Body of pancreas (tissue), 4 donors: ENCODE data around the gene SDCBP2.

Experiments
- POLR2A ChIP-seq, 3 donors: fragments of 450-650 bp; IDR thresholded peaks; one replicate each; pipeline ENCODE4 v1.6.1; 2016; ENCODE audit warnings: antibody characterized with exemption in 3 of 3, mild to moderate bottlenecking in 2 of 3
- TF ChIP-seq, protein P1 (sequence below), 7 experiments: fragments of 450-650 bp in 4 of 7; fragments of 200-600 bp in 3 of 7; sonication (generic) in 3 of 7; IDR thresholded peaks; one replicate each; pipeline ENCODE4 v1.5.1; 2016 to 2019; ENCODE audit warnings: antibody characterized with exemption in 7 of 7

DNA sequence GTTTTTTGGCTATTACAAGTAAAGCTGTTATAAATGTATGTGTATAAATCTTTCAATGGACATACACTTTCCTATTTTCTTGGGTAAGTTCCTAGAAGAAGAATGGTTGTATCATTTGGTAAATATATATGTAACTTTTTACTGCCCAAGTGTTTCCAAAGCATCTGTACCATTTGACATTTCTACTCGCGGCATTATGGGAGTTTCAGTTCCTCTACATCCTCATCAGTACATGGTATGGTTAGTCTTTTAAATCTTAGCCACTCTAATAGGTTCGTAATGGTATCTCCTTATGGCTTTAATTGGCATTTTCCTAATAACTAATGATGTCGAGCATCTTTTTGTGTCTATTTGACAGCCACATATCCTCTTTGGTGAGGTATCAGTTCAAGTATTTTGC is 49.9 kb downstream of the SDCBP2 start:
- TF ChIP-seq, protein P1, sequence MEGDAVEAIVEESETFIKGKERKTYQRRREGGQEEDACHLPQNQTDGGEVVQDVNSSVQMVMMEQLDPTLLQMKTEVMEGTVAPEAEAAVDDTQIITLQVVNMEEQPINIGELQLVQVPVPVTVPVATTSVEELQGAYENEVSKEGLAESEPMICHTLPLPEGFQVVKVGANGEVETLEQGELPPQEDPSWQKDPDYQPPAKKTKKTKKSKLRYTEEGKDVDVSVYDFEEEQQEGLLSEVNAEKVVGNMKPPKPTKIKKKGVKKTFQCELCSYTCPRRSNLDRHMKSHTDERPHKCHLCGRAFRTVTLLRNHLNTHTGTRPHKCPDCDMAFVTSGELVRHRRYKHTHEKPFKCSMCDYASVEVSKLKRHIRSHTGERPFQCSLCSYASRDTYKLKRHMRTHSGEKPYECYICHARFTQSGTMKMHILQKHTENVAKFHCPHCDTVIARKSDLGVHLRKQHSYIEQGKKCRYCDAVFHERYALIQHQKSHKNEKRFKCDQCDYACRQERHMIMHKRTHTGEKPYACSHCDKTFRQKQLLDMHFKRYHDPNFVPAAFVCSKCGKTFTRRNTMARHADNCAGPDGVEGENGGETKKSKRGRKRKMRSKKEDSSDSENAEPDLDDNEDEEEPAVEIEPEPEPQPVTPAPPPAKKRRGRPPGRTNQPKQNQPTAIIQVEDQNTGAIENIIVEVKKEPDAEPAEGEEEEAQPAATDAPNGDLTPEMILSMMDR (IDR thresholded peaks at IDR 0.05), result no peak
- no peak for TF ChIP-seq POLR2A (IDR thresholded peaks at IDR 0.05)
